Effector memory CD4-positive, alpha-beta T cell (primary cell): Measurements from ENCODE around the gene PWWP2B.

ENCODE experiments used
- DNase-seq, 3 donors: peaks; one replicate each; pipeline ENCODE4 v3.0.0-alpha.2; 2020
- H3K27ac ChIP-seq: 2 replicates; pipeline ENCODE4 v1.7.0; 2013; ENCODE audit warnings: mild to moderate bottlenecking, low read length, moderate library complexity; ENCODE audit not compliant: insufficient read depth, poor library complexity, severe bottlenecking
- H3K27me3 ChIP-seq: replicated peaks from 2 replicates; pipeline ENCODE4 v1.7.0; 2013; ENCODE audit warnings: mild to moderate bottlenecking, low read length; ENCODE audit not compliant: insufficient read depth, control insufficient read depth, poor library complexity, severe bottlenecking
- H3K36me3 ChIP-seq: 2 replicates; pipeline ENCODE4 v1.7.0; 2013; ENCODE audit warnings: mild to moderate bottlenecking, low read length, moderate library complexity; ENCODE audit not compliant: control insufficient read depth, insufficient read depth
- H3K4me1 ChIP-seq: 2 replicates; pipeline ENCODE4 v1.7.0; 2013; ENCODE audit warnings: low read length, mild to moderate bottlenecking; ENCODE audit not compliant: control insufficient read depth, insufficient read depth, poor library complexity, severe bottlenecking
- H3K4me3 ChIP-seq: 2 replicates; pipeline ENCODE4 v1.7.0; 2013; ENCODE audit warnings: low read length, low read depth, mild to moderate bottlenecking; ENCODE audit not compliant: insufficient read depth, poor library complexity, severe bottlenecking
- H3K9me3 ChIP-seq: 2 replicates; pipeline ENCODE4 v1.7.0; 2013; ENCODE audit warnings: mild to moderate bottlenecking, low read length, moderate library complexity; ENCODE audit not compliant: control insufficient read depth

Gene PWWP2B

GRCh38 chr10:132406181-132406580 is 9.2 kb downstream of the PWWP2B start:
- Histone ChIP-seq H3K4me1 (peaks cover 6% of the 10 kb centered on the region), H3K4me3 (no peak overlapping the region), H3K36me3 (peaks cover 20% of the 10 kb centered on the region), H3K27me3 (no peaks in the 10 kb centered on the region), H3K27ac (no peak overlapping the region), H3K9me3 (no peaks in the 10 kb centered on the region)
- DNase-seq = no peak

- Histone ChIP-seq H3K27me3 (no peaks in the 10 kb centered on the region), H3K36me3 (peaks cover 20% of the 10 kb centered on the region), H3K27ac (no peak overlapping the region), H3K9me3 (no peaks in the 10 kb centered on the region), H3K4me1 (peaks cover 6% of the 10 kb centered on the region), H3K4me3 (no peak overlapping the region)
- DNase-seq = no peak
Measured at GRCh38 chr10:132406750-132407149, 9.8 kb downstream of the PWWP2B start.

DNA sequence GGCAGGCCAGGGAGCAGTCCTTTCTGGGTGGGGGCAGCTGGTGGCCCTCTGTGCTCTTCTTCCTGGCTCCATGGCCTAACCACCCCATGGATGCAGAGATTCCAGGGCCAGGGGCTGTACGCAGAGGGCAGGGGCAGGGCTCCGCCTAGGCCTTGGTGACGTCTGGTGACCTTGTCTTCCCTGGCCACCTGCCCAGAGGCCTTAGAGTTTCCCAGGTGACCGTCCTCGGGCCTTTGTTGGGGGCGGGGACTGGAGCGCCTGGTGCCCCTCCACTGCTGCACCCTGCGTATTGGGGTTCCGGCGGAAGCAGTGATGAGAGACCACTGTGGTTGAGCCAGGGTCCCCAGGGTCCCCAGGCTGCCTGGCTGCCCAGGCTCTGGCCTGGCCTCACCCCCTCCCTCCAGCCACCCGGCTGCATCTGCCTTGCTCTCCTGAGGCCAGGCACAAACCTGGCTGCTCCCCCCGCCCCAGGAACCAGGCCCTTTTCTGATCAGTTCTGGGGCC is 10.3 kb downstream of the PWWP2B start:
- Histone ChIP-seq H3K9me3 (no peaks in the 10 kb centered on the region), H3K36me3 (peaks cover 20% of the 10 kb centered on the region), H3K27ac (no peak overlapping the region), H3K4me3 (no peak overlapping the region), H3K27me3 (no peaks in the 10 kb centered on the region), H3K4me1 (peaks cover 6% of the 10 kb centered on the region)
- DNase-seq = no peak

GRCh38 chr10:132407846-132408278 is 10.9 kb downstream of the PWWP2B start:
- peaks cover 6% of the 10 kb centered on the region for H3K4me1 ChIP-seq
- no peaks in the 10 kb centered on the region for H3K9me3 ChIP-seq
- no peak overlapping the region for H3K4me3 ChIP-seq
- no peaks in the 10 kb centered on the region for H3K27me3 ChIP-seq
- no peak overlapping the region for H3K27ac ChIP-seq
- no peak for DNase-seq
- H3K36me3 ChIP-seq = peaks cover 20% of the 10 kb centered on the region

DNA sequence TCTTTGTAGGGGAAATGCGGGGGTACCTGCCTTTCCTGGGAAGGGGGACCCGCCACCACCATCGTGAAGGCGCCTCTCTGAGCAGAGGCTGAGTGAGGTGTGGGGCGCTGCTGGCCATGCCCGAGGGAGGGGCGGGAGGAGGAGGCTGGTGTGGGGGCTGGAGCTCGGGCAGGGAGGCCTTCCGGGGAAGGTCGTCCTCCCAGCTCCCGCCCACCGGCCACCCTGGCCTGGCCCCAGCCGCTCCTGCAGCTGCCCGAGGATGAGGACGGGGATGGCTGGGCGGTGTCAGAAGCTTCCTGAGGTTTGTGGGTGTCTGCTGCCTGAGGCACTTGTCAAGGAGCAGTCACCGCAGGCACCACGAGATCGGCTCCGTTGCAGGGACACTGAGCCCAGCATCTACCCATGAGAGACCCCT is 11.4 kb downstream of the PWWP2B start:
- H3K27ac ChIP-seq = no peak overlapping the region
- H3K27me3 ChIP-seq = no peaks in the 10 kb centered on the region
- H3K4me3 ChIP-seq = no peak overlapping the region
- DNase-seq = no peak
- H3K9me3 ChIP-seq = no peaks in the 10 kb centered on the region
- H3K4me1 ChIP-seq = peaks cover 6% of the 10 kb centered on the region
- peaks cover 20% of the 10 kb centered on the region for H3K36me3 ChIP-seq

DNA sequence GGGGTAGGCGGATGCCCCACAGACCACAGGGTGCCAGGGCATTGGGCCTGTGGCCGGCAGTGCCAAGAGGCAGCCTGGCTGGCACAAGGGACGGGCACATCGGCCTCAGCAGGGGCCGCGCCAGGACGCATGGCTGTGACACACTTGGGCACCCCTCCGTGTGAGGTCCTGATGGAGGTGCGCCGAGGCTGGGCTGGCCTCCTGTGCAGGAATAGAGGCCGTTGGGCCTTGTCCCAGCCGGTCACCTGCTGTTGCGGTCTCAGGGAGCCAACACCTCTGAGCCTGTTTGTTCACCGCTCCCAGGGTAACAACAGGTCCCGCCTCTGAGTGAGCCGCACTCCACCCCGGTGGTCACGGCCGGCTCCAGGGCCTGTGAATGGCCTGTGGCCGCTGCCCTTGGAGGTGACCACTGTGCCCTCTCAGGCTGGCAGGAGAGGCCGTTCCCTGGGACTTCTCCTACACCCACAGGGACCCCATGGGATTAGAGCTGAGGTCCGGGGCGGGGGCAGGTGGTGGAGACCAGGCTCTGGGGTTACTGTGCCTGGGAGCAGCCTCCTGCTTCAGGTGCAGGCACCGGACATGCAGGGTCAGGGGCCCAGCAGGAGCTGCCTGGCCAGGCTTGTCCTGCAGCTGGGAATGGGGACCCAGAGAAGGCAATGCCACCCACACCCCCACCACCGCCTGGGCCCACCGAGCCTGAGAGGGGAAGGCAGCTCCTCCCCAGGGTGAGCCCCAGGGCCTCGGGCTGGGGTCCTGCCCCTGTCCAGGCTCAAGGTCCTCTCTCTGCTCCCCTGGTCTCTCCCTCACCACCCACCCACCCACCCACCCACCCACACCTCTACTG is 12.0 kb downstream of the PWWP2B start:
- Histone ChIP-seq H3K36me3 (peaks cover 20% of the 10 kb centered on the region), H3K4me1 (peaks cover 6% of the 10 kb centered on the region), H3K4me3 (no peak overlapping the region), H3K9me3 (no peaks in the 10 kb centered on the region), H3K27me3 (no peaks in the 10 kb centered on the region), H3K27ac (no peak overlapping the region)
- no peak for DNase-seq

DNA sequence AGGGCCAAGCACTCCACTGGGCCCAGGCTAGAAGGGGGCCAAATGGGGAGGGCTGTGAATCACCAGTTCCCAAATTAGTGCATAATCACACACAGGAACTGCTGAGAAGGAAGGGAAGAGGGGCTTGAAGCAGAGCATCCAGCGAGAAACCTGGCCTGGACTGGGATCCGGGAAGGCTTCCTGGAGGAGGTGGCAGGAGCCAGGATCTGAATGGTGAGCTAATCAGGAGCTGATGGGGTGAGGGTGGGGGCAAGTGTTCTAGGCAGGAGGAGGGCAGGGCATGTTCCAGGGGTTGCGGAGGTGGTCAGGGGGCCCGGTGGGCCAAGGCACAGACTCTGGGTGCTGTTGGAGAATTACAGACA is 12.6 kb downstream of the PWWP2B start:
- peaks cover 6% of the 10 kb centered on the region for H3K4me1 ChIP-seq
- no peak overlapping the region for H3K27ac ChIP-seq
- no peaks in the 10 kb centered on the region for H3K27me3 ChIP-seq
- peaks cover 20% of the 10 kb centered on the region for H3K36me3 ChIP-seq
- no peaks in the 10 kb centered on the region for H3K9me3 ChIP-seq
- H3K4me3 ChIP-seq = no peak overlapping the region
- DNase-seq = no peak

DNA sequence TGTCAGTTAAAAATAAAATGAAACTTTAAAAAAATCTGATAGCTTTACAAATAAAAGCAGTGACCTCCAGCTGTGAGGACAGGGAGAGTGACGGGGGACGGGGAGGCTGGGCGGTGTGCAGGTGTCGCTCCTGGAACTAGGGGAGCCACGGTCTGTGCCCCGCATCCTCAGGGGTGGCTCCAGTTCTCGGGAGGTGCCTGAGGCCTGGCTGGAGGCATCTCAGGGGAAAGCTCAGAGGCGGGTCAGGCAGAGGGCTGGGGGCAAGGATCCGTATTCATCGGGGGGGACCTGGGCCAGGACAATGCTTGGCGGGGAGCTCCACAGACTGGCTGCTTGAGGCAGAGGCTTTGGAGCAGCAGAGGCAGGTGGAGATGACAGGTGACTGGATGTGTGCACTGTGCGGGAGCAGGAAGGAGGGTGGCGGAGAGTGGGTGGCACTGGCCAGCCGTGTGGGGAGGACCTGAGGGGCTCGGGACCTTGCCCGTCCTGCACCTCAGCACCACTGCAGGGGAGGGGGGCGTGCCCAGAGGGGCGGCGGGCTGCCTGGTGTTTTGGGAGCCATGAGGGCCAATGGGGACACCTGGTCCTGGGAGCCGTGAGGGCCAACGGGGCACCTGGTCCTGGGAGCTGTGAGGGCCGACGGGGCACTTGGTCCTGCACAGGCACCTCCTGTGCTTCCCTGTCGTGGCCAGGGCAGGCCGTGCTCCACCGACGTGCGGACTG is 13.2 kb downstream of the PWWP2B start:
- Histone ChIP-seq H3K4me3 (no peak overlapping the region), H3K4me1 (peaks cover 6% of the 10 kb centered on the region), H3K27ac (no peak overlapping the region), H3K36me3 (peaks cover 17% of the 10 kb centered on the region), H3K9me3 (no peaks in the 10 kb centered on the region), H3K27me3 (no peaks in the 10 kb centered on the region)
- DNase-seq = no peak

DNA sequence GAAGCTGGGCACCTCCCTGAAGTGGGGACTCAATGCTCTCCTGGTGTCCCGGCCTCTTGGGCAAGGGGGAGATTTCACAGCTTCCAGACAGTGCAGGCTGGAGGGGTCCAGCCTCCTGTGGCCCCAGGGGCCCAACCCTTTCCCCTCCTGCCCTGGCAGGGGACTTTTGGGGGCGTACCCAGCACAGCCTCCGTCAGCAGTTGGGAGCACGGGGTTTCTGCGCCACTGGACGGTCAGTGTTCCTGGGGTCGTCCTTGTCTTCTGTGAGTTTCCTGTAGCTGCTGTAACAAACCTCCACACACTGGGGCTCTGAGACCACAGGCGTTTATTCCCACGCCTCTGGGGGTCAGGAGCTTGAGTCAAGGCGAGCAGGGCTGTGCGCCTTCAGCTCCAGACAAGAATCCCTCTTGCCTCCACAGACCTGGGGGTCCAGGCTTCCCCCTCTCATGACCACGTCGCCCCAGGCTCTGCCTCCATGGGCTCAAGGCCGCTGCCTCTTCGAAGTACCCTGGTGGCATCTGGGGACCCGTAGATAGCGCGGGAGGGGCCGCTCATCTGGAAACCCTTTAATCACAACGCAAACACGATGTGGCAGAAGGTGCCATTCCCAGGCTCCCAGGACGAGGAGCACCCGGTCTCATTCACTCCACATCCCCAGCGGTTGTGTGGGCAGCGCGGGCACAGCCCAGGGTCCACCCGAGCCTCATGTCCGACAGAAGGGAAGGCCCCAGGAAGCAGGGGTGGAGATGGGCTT is 14.0 kb downstream of the PWWP2B start:
- Histone ChIP-seq H3K27ac (no peak overlapping the region), H3K9me3 (no peaks in the 10 kb centered on the region), H3K36me3 (peaks cover 9% of the 10 kb centered on the region), H3K4me3 (no peak overlapping the region), H3K4me1 (peaks cover 6% of the 10 kb centered on the region), H3K27me3 (no peaks in the 10 kb centered on the region)
- no peak for DNase-seq
